Uterine smooth muscle cell (primary cell): ENCODE data around the gene SLC16A4. TPM values are rescaled to one million over a fixed set of nuclear protein-coding genes. Genes with fewer than 3 reads are reported as not detected.

Source experiments
- total RNA-seq: library from RNA; depleted of rRNA; stranded (reverse); fragments of >200 nt; gene quantifications from 2 replicates; pipeline ENCODE4 v1.2.3, GENCODE V29; 2014

The SLC16A4 gene
- total RNA-seq, result 16.6 and 47.6 TPM in 2 replicates

DNA sequence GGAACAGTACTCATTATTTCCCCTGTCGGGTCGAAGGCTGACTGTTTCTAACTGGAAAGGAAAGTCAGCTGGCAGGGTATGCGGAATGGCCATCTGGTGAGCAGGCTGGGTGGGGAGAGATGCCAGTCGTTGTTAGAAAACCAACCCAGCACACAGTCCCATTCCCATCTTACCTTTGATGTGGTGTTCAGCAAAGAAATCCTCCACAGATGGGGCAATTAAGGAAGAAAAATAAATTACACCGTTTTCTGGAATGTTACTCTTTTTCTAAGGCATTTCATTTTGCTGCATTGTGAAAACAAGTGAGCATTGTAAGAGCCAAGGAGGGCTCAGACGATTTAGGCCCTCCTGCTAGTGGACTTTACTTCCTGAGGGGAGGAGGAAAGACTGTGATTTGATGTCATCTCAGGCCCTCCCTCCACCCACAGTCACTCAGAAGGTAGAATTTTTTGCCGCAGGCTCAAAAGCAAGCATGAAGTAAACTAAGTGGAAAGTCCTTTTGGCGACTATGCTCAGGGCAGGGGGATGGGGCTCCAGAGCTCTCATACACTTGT is at the start of gene SLC16A4:
SLC16A4 (minus strand) TSS at position 335 of the 554 bp plus-strand sequence. CDS start 1,703 bp downstream, outside the sequence.

DNA sequence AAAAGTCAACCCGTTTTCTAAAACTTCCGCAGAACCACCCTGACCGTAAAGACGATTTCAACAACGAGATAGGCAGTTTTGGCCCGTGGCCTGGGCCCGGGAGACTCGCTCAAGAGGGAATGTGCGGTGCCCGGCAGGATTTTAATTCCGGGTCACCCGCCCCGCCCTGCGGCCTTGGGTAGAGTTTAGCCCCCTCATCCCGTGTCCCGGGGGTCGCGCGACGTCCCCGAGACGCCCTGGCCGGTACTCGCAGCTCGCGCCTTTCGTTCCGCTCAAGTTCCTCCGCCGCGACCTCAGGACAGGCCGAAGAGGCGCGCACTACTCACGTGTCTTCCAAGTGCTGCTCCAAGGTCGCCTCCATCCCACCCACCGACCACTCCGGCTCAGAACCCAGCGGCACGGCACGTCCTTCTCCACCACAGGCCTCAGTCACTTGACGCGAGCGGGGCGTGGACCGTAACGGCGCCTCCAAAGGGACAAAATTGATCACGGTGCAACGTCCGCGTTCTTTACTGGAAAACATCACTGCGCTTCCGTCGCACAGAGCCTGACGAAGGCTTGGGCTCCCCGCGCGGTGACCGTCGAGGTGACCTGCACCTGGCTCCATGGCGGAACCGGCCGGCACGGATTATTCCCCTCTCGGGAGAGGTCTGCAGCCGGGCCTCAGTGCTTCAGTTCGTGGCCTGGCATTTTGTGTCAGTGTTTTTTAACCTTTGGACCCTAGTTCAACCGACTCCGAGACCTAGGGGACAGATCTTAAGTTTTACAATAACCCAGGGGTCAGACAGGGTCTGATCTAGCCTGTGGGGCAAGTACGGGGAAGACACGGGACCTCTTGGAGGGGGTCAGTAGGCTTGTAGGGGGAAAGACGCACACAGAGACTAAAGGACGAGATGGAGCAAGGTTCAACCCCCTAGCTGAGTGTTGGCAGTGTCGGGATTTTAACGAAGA is 16.7 kb upstream of the SLC16A4 start, which contains the start of gene LAMTOR5:
LAMTOR5 (minus strand) TSS at position 435 of the 951 bp plus-strand sequence; CDS start at position 361, 74 bp downstream.

DNA sequence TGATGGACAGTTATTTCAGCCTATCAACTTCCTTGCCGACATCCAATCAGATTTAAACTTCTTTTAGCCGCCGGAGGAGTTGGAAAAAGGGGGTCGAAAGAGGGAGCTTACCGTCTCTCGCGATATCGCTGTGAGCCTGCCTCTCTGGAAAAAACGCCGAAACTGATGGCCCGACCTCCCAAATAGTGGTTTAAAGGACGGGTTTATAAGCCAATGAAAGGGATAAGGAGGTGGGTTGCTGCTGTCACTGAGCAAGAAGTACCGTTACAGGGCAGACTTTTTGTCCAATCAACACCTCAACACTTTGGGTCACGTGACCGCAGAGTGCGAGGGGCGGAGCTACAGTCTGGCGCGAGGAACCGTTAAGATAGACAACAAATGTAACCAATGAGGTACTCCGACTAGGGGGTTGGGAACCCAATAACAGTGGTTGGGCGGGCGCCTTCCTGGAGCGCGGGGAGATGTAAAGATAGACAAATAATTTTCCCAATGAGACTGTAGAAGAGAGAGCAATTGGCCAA is 51.9 kb downstream of the SLC16A4 start, which contains the start of gene RBM15:
RBM15 (plus strand) TSS at position 492 of the 521 bp plus-strand sequence; CDS start at position 521, 29 bp downstream.

Other genes starting within 250 kb of the SLC16A4 start
- gene SLC6A17, start 240.5 kb downstream of the SLC16A4 start, total RNA-seq, result 1.7 and 2.4 TPM in 2 replicates
- gene KCNC4, start 180.7 kb downstream of the SLC16A4 start, total RNA-seq, result 8.0 and 10.9 TPM in 2 replicates
- gene RBM15, start 51.6 kb downstream of the SLC16A4 start, total RNA-seq, result 34.9 and 45.5 TPM in 2 replicates
- gene LAMTOR5, start 16.7 kb upstream of the SLC16A4 start, total RNA-seq, result 62.9 and 76.0 TPM in 2 replicates
- not detected in 2 replicates for gene PROK1, start 60.1 kb upstream of the SLC16A4 start, total RNA-seq
- gene KCNA10, start 128.1 kb upstream of the SLC16A4 start, total RNA-seq, result not detected in 2 replicates
- gene KCNA2, start 215.3 kb upstream of the SLC16A4 start, total RNA-seq, result not detected in 2 replicates